Measurements from ENCODE around the gene CCDC92B.

Gene CCDC92B

DNA sequence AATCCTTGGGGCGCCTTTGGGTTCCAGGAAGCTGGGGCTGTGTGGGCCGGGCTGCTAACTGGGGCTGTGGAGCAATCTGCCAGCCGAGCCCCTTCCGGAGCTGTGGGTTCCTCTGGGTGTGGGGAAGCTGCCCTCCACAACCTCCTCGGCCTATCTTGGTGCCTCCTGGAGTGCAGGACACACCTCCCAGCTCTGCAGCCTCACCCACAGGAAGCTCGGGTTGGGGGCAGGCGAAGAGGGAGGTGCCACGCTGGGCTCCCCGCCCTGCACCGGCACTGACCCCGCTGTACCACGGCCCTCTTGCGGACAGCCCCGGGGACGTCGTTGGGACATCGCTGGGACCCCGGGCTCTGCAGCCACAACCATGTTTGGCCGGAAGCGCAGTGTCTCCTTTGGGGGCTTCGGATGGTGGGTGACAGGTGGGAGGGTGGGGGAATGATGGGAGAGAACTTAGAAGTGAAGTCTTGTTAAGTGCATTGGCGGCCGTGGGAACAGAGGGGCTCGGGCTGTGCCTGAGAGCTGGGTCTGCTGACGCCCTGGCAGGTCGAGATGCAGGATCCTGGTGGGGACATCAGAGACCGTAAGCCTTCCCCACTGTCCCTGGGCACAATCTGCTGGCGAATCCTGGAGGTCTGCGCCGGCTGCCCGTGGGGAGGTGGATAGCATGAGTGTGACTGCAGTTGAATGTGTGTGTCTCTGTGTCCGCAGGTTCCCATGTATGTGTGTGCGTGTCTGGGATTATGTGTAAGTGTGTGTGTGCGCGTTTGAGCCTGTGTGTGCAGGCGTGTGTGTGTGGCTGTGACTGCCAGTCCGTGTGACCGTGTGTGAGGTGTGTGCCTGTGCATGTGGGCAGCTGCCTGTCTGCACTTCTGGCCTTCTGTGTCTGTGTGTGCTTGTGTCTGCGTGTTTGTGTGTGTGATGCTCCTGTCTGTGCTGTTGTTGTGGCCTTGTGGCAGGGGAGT is 47.0 kb upstream of the CCDC92B start, which contains the start of gene RAP1GAP2:
Gene RAP1GAP2, plus strand, starts transcription at position 275 of the 962 bp plus-strand sequence. Its CDS starts 90 bp downstream, at position 365.
- no peak for TF ChIP-seq CTCF (IDR thresholded peaks at IDR 0.05; ENCODE audit: unreplicated experiment in 3 of 3)
- Mint-ChIP-seq H3K4me3 (no peak within 1 kb of the TSS), H3K27ac (peak within 1 kb of the TSS in 1 of 3 experiments; percentile 55), H3K27me3 (ENCODE audit: low read depth) (peaks cover 29% of the 10 kb centered on the region), H3K9me3 (no peaks in the 10 kb centered on the region), H3K36me3 (ENCODE audit: low read depth) (no peaks in the 10 kb centered on the region), H3K4me1 (no peaks in the 10 kb centered on the region)

GRCh38 chr17:2795441-2796163 is 46.1 kb upstream of the CCDC92B start:
- H3K27ac Mint-ChIP-seq = no peak overlapping the region
- H3K4me1 Mint-ChIP-seq = no peaks in the 10 kb centered on the region
- H3K4me3 Mint-ChIP-seq = no peak overlapping the region
- no peak for TF ChIP-seq CTCF (IDR thresholded peaks at IDR 0.05; ENCODE audit: unreplicated experiment in 3 of 3)
- H3K9me3 Mint-ChIP-seq = no peaks in the 10 kb centered on the region
- peaks cover 29% of the 10 kb centered on the region for H3K27me3 Mint-ChIP-seq (ENCODE audit: low read depth)
- no peaks in the 10 kb centered on the region for H3K36me3 Mint-ChIP-seq (ENCODE audit: low read depth)

- H3K4me1 Mint-ChIP-seq = no peaks in the 10 kb centered on the region
- no peaks in the 10 kb centered on the region for H3K9me3 Mint-ChIP-seq
- H3K36me3 Mint-ChIP-seq (ENCODE audit: low read depth) = no peaks in the 10 kb centered on the region
- peaks cover 17% of the 10 kb centered on the region for H3K27me3 Mint-ChIP-seq (ENCODE audit: low read depth)
- H3K4me3 Mint-ChIP-seq = no peak overlapping the region
- TF ChIP-seq CTCF (IDR thresholded peaks at IDR 0.05; ENCODE audit: unreplicated experiment in 3 of 3) = no peak
- no peak overlapping the region for H3K27ac Mint-ChIP-seq
These were observed 44.8 kb upstream of the CCDC92B start for GRCh38 chr17:2794111-2794803.

DNA sequence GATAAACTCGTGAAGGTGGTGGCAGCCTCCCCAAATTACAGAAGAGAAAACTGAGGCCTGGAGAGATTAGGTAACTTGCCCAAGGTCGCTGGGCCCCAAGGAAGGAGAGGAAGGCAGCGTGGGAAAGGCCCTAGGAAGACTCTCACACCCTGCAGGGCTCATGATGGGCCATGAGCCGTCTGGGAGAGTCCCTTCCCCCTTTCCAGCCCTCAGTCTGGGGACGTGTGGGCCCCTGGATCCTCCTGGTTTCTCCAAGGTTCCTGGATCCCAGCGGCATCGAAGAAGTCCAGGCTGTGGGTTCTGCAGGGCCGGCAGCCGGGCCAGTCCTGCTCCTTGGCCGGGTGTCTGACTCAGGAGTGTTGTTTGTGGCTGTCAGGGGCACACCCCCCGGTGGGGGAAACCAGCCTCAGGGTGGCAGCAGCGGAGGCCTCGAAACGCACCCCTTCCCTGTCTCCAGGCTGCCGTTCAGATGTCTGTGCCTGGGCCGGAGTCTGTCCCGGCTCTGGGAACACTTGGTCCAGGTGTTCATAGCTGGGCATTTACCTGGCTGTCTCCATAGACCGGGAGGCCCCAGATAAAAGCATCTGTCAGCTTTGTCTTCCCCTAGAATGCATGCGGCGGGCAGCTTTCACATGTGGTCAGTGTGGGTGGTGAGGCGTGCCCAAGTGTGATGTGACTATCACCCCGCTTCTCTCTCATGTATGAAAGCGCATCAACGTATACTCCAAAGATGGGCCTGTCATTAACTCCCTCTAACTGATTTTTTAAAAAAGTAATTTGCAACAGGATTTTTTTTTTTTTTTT is 43.1 kb upstream of the CCDC92B start:
- Mint-ChIP-seq H3K9me3 (no peaks in the 10 kb centered on the region), H3K27me3 (ENCODE audit: low read depth) (peaks cover 12% of the 10 kb centered on the region), H3K36me3 (ENCODE audit: low read depth) (no peaks in the 10 kb centered on the region), H3K27ac (no peak overlapping the region), H3K4me1 (no peaks in the 10 kb centered on the region), H3K4me3 (no peak overlapping the region)
- TF ChIP-seq CTCF (IDR thresholded peaks at IDR 0.05; ENCODE audit: unreplicated experiment in 3 of 3) = no peak

DNA sequence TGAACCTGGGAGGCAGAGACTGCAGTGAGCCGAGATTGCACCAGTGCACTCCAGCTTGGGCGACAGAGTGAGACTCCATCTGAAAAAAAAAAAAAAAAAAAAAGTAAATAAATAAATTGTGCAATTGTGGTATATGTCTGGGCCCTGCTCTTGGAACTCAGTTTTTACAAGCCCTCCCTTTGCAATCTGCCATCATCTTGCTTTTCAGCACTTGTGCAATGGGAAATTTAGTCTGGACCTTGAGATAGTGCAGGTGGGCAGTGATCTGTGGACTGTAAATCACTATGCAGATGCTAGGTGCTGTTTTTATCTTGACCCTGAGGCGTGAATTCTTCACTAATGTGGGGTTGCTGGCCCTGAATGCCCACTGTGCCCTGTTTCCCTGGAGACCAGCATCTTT is 40.2 kb upstream of the CCDC92B start:
- no peaks in the 10 kb centered on the region for H3K36me3 Mint-ChIP-seq (ENCODE audit: low read depth)
- peaks cover 13% of the 10 kb centered on the region for H3K27me3 Mint-ChIP-seq (ENCODE audit: low read depth)
- no peaks in the 10 kb centered on the region for H3K4me1 Mint-ChIP-seq
- no peak overlapping the region for H3K4me3 Mint-ChIP-seq
- H3K27ac Mint-ChIP-seq = no peak overlapping the region
- no peaks in the 10 kb centered on the region for H3K9me3 Mint-ChIP-seq
- no peak for TF ChIP-seq CTCF (IDR thresholded peaks at IDR 0.05; ENCODE audit: unreplicated experiment in 3 of 3)

Data from nephron (organoid).